Measurements from ENCODE around the gene CFAP77. TPM values are rescaled to one million over a fixed set of nuclear protein-coding genes. Genes with fewer than 3 reads are reported as not detected.

CFAP77 gene
- total RNA-seq, 2 experiments from 2014 or later = not detected

DNA sequence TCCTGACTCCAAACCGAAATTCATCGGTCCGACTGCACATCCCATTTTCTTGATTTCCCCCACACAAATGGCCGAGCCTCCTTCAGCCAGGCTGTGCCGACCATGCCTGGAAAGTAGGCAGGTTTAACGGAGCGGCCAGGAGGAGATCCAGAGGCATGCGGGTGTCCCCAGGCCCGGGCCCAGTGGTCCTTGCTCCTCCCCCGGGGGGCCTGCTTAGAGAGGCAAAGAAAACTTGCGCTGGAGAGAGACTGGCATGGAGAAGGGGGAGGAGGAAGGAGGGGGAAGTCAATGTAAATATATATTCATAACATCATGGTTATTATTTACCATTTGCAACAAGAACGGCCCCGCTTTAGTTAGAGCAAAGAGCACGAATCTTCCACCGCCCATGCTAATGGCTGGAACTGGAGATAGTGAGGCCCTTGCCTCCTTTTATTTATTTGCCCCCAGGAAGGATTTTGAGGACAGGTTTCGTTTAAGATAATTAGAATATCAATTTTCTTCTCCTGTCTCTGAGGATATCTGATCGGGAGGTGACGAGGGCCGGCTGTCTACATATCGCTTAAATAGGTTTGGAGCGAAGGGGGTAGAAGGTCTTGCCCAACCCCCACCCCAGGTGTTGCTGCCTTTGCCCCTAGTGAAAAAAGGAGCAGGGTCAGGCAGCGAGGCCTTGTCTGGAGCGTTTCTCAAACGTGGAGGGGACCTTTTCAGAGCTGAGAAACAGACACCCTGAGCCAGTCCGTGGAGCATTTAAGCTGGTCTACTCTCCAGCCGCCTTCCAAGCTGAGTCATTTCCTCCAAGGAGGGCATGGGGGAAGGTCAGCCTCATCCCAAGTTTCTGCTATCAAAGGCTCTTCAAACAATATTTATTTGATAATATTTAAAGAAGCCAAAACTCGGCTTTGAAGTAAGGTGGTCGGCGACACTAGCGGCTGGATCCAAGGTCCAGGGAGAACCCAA is 174.9 kb downstream of the CFAP77 start:
- H3K27me3 Mint-ChIP-seq = peaks cover 56% of the 10 kb centered on the region
- peaks cover 13% of the 10 kb centered on the region for H3K4me1 Mint-ChIP-seq
- H3K36me3 Mint-ChIP-seq (ENCODE audit: low read depth) = no peaks in the 10 kb centered on the region
- H3K9me3 Mint-ChIP-seq (ENCODE audit: low read depth) = no peaks in the 10 kb centered on the region
- H3K27ac Mint-ChIP-seq = no peak overlapping the region
- CTCF ChIA-PET = interaction anchor here (0.7 kb wide), 1 partner anchor 642 kb away, joined by 3 read pairs; no protein-coding TSS in a partner anchor
- intact Hi-C loops (cut with DNase I, micrococcal nuclease) = loop anchor here in 1 of 2 experiments (5.0 kb wide), 1 partner anchor 1923 kb away; the partner anchor contains the start of gene PRDM12
- POLR2A ChIA-PET = no interaction called here
- DNase-seq (no peak), ATAC-seq (no peak)
- no peak overlapping the region for H3K4me3 Mint-ChIP-seq

- Mint-ChIP-seq H3K4me3 (no peak overlapping the region), H3K4me1 (peaks cover 11% of the 10 kb centered on the region), H3K9me3 (ENCODE audit: low read depth) (no peaks in the 10 kb centered on the region), H3K27me3 (peaks cover 56% of the 10 kb centered on the region), H3K27ac (no peak overlapping the region), H3K36me3 (ENCODE audit: low read depth) (no peaks in the 10 kb centered on the region)
- POLR2A ChIA-PET = no interaction called here
- DNase-seq (no peak), ATAC-seq (no peak)
- intact Hi-C loops (cut with DNase I, micrococcal nuclease) = loop anchor here in 1 of 2 experiments (5.0 kb wide), 1 partner anchor 1924 kb away; the partner anchor contains the start of gene PRDM12
- CTCF ChIA-PET = interaction anchor here (0.8 kb wide), 1 partner anchor 174 kb away, joined by 4 read pairs; no protein-coding TSS in a partner anchor
These were observed 176.2 kb downstream of the CFAP77 start for GRCh38 chr9:132585954-132586829.

- H3K27me3 Mint-ChIP-seq = peaks cover 54% of the 10 kb centered on the region
- intact Hi-C loops (cut with DNase I, micrococcal nuclease) = loop anchor here in 1 of 2 experiments (5.0 kb wide), 1 partner anchor 1925 kb away; the partner anchor contains the start of gene PRDM12
- H3K4me1 Mint-ChIP-seq = peaks cover 5% of the 10 kb centered on the region
- no peaks in the 10 kb centered on the region for H3K36me3 Mint-ChIP-seq (ENCODE audit: low read depth)
- H3K4me3 Mint-ChIP-seq = no peak overlapping the region
- no peaks in the 10 kb centered on the region for H3K9me3 Mint-ChIP-seq (ENCODE audit: low read depth)
- CTCF ChIA-PET = interaction anchor here (1.0 kb wide), 1 partner anchor 174 kb away, joined by 3 read pairs; no protein-coding TSS in a partner anchor
- POLR2A ChIA-PET = interaction anchor here (0.6 to 0.8 kb wide), 2 partner anchors 95 to 161 kb away, joined by 3 read pairs; no protein-coding TSS in a partner anchor
- H3K27ac Mint-ChIP-seq = no peak overlapping the region
- ATAC-seq = no peak
- DNase-seq = no peak
These were observed 177.0 kb downstream of the CFAP77 start for GRCh38 chr9:132586830-132587591.

GRCh38 chr9:132587592-132587955 is 177.6 kb downstream of the CFAP77 start:
- ATAC-seq (no peak), DNase-seq (no peak)
- no peaks in the 10 kb centered on the region for H3K36me3 Mint-ChIP-seq (ENCODE audit: low read depth)
- peaks cover 5% of the 10 kb centered on the region for H3K4me1 Mint-ChIP-seq
- H3K27me3 Mint-ChIP-seq = peaks cover 58% of the 10 kb centered on the region
- ChIA-PET POLR2A (interaction anchor here (0.6 to 0.8 kb wide), 2 partner anchors 95 to 162 kb away, joined by 3 read pairs; no protein-coding TSS in a partner anchor), CTCF (interaction anchor here (1.0 kb wide), 1 partner anchor 175 kb away, joined by 3 read pairs; no protein-coding TSS in a partner anchor)
- no peak overlapping the region for H3K27ac Mint-ChIP-seq
- H3K9me3 Mint-ChIP-seq (ENCODE audit: low read depth) = no peaks in the 10 kb centered on the region
- no peak overlapping the region for H3K4me3 Mint-ChIP-seq
- intact Hi-C loops (cut with DNase I, micrococcal nuclease) = loop anchor here in 1 of 2 experiments (5.0 kb wide), 1 partner anchor 1925 kb away; the partner anchor contains the start of gene PRDM12

DNA sequence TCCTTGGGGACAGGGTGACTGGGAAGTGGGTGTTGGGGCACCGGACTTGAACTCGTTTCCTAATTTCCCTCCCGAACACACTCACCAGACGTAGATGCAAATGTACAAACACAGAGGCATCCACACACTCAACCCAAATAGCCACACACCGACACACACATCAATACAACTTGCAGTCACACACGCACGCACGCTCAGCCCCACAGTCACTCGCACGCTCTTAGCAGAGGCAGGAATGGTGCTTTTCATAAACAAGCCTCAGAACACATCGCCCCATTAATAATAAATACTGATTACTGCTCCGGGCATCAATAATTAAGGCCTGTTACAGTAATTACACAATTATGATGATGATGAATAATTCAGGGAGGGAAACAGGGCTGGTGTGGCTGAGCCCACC is 178.1 kb downstream of the CFAP77 start:
- Mint-ChIP-seq H3K27ac (no peak overlapping the region), H3K4me1 (peaks cover 5% of the 10 kb centered on the region), H3K4me3 (no peak overlapping the region), H3K27me3 (peaks cover 55% of the 10 kb centered on the region), H3K36me3 (ENCODE audit: low read depth) (peaks cover under 1% of the 10 kb centered on the region), H3K9me3 (ENCODE audit: low read depth) (no peaks in the 10 kb centered on the region)
- intact Hi-C loops (cut with DNase I, micrococcal nuclease) = loop anchor here in 1 of 2 experiments (5.0 kb wide), 1 partner anchor 1926 kb away; the partner anchor contains the start of gene PRDM12
- ChIA-PET POLR2A (no interaction called here), CTCF (no interaction called here)
- ATAC-seq (no peak), DNase-seq (no peak)

- no peak overlapping the region for H3K27ac Mint-ChIP-seq
- ATAC-seq (no peak), DNase-seq (no peak)
- no peak overlapping the region for H3K4me3 Mint-ChIP-seq
- POLR2A ChIA-PET = no interaction called here
- H3K36me3 Mint-ChIP-seq (ENCODE audit: low read depth) = peaks cover 6% of the 10 kb centered on the region
- intact Hi-C loops (cut with DNase I, micrococcal nuclease) = loop anchor here in 1 of 2 experiments (5.0 kb wide), 1 partner anchor 1926 kb away; the partner anchor contains the start of gene PRDM12
- CTCF ChIA-PET = no interaction called here
- peaks cover 54% of the 10 kb centered on the region for H3K27me3 Mint-ChIP-seq
- H3K9me3 Mint-ChIP-seq (ENCODE audit: low read depth) = no peaks in the 10 kb centered on the region
- peaks cover 5% of the 10 kb centered on the region for H3K4me1 Mint-ChIP-seq
These were observed 178.6 kb downstream of the CFAP77 start for GRCh38 chr9:132588501-132589147.

GRCh38 chr9:132589148-132590036 is 179.4 kb downstream of the CFAP77 start:
- no peaks in the 10 kb centered on the region for H3K9me3 Mint-ChIP-seq (ENCODE audit: low read depth)
- peaks cover 8% of the 10 kb centered on the region for H3K36me3 Mint-ChIP-seq (ENCODE audit: low read depth)
- CTCF ChIA-PET = interaction anchor here (0.6 kb wide), 1 partner anchor 82 kb away, joined by 3 read pairs; no protein-coding TSS in a partner anchor
- no peak overlapping the region for H3K4me3 Mint-ChIP-seq
- POLR2A ChIA-PET = no interaction called here
- DNase-seq = peak; percentile 24
- peaks cover 49% of the 10 kb centered on the region for H3K27me3 Mint-ChIP-seq
- ATAC-seq = peak; percentile 33
- no peak overlapping the region for H3K27ac Mint-ChIP-seq
- intact Hi-C loops (cut with DNase I, micrococcal nuclease) = loop anchor here in 1 of 2 experiments (5.0 kb wide), 1 partner anchor 1927 kb away; the partner anchor contains the start of gene PRDM12
- peaks cover 5% of the 10 kb centered on the region for H3K4me1 Mint-ChIP-seq

GRCh38 chr9:132590037-132590317 is 180.0 kb downstream of the CFAP77 start:
- no peak for ATAC-seq
- Mint-ChIP-seq H3K27me3 (peaks cover 43% of the 10 kb centered on the region), H3K27ac (no peak overlapping the region), H3K36me3 (ENCODE audit: low read depth) (peaks cover 13% of the 10 kb centered on the region), H3K4me1 (peaks cover 5% of the 10 kb centered on the region), H3K9me3 (ENCODE audit: low read depth) (no peaks in the 10 kb centered on the region), H3K4me3 (no peak overlapping the region)
- no peak for DNase-seq
- ChIA-PET CTCF (no interaction called here), POLR2A (no interaction called here)
- intact Hi-C loops (cut with DNase I, micrococcal nuclease) = no loop called here

GRCh38 chr9:132590318-132591182 is 180.5 kb downstream of the CFAP77 start:
- DNase-seq (no peak), ATAC-seq (no peak)
- Mint-ChIP-seq H3K4me1 (peaks cover 5% of the 10 kb centered on the region), H3K27me3 (peaks cover 39% of the 10 kb centered on the region), H3K36me3 (ENCODE audit: low read depth) (peaks cover 17% of the 10 kb centered on the region), H3K9me3 (ENCODE audit: low read depth) (no peaks in the 10 kb centered on the region), H3K4me3 (no peak overlapping the region), H3K27ac (no peak overlapping the region)
- intact Hi-C loops (cut with DNase I, micrococcal nuclease) = no loop called here
- CTCF ChIA-PET = interaction anchor here (1.1 kb wide), 1 partner anchor 103 kb away, joined by 3 read pairs; no protein-coding TSS in a partner anchor
- POLR2A ChIA-PET = no interaction called here
